Activated T-helper 2 cell treated with anti-CD3 and anti-CD28 coated beads, Interferon-gamma antibody, Interleukin-2, Interleukin-4, amounts not matched to agents 10 μg/mL and 5 μg/mL and 100 μg/mL, durations not matched to agents 14 hours and 24 hours and 36 hours (primary cell): ENCODE results near the gene GET4. TPM values are rescaled to one million over a fixed set of nuclear protein-coding genes. Genes with fewer than 3 reads are reported as not detected.
"Not testable (repeated sequence)": the region's sequence is repeated elsewhere in the genome, so short reads cannot be mapped to it uniquely, and the experiment has no call there.

Experiments
- DNase-seq: peaks from one replicate; pipeline ENCODE4 v3.0.0; 2021; ENCODE audit warnings: low spot score
- H3K27ac Mint-ChIP-seq: one replicate; pipeline ENCODE4 v1.8.0; 2021; ENCODE audit warnings: mixed read lengths
- H3K27me3 Mint-ChIP-seq: one replicate; pipeline ENCODE4 v1.8.0; 2021; ENCODE audit warnings: low read depth, mixed read lengths
- H3K36me3 Mint-ChIP-seq: one replicate; pipeline ENCODE4 v1.8.0; 2021; ENCODE audit warnings: low read depth, mixed read lengths
- H3K4me1 Mint-ChIP-seq: one replicate; pipeline ENCODE4 v1.8.0; 2021; ENCODE audit warnings: low read depth, mixed read lengths
- H3K4me3 Mint-ChIP-seq: one replicate; pipeline ENCODE4 v1.8.0; 2021; ENCODE audit warnings: low read depth, mild to moderate bottlenecking, moderate library complexity, mixed read lengths
- H3K9me3 Mint-ChIP-seq: one replicate; pipeline ENCODE4 v1.8.0; 2021; ENCODE audit warnings: mixed read lengths
- intact Hi-C: fragments of 100-400 bp; cut with micrococcal nuclease; formaldehyde crosslinking; loops from one replicate; pipeline ENCODE4 v1.15.1; 2023
- total RNA-seq: library from RNA; stranded (reverse); gene quantifications from 2 replicates; pipeline ENCODE4 v1.2.3, GENCODE V29; 2022

GET4 gene
- total RNA-seq, 1 donor from 2014 or later, result 32.2 TPM

DNA sequence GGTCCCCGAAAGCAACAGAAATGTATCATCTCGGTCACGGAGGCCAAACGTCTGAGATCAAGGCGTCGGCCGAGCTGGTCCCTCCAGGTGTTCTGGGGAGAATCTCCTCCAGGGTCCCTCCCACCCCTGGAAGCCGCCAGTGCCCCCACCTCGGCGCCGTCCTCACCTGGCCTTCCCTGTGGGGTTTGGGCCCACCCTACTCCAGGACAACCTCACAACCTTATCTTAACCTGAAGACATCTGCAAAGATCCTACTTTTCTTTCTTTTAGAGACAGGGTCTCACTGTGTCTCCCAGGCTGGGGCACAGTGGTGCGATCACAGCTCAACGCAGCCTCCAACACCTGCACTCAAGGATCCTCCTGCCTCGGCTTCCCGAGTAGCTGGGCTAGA lies 44.7 kb downstream of the GET4 start:
- H3K36me3 Mint-ChIP-seq, result peaks cover 15% of the 10 kb centered on the region
- intact Hi-C loops, result loop anchor here (5.0 kb wide), 2 partner anchors 36 to 319 kb away; no protein-coding TSS in a partner anchor
- DNase-seq, result no peak
- H3K4me3 Mint-ChIP-seq, result peak overlapping the region; percentile 26
- H3K4me1 Mint-ChIP-seq, result peaks cover 25% of the 10 kb centered on the region
- H3K9me3 Mint-ChIP-seq, result no peaks in the 10 kb centered on the region
- H3K27me3 Mint-ChIP-seq, result no peaks in the 10 kb centered on the region
- peak overlapping the region; percentile 94 for H3K27ac Mint-ChIP-seq

DNA sequence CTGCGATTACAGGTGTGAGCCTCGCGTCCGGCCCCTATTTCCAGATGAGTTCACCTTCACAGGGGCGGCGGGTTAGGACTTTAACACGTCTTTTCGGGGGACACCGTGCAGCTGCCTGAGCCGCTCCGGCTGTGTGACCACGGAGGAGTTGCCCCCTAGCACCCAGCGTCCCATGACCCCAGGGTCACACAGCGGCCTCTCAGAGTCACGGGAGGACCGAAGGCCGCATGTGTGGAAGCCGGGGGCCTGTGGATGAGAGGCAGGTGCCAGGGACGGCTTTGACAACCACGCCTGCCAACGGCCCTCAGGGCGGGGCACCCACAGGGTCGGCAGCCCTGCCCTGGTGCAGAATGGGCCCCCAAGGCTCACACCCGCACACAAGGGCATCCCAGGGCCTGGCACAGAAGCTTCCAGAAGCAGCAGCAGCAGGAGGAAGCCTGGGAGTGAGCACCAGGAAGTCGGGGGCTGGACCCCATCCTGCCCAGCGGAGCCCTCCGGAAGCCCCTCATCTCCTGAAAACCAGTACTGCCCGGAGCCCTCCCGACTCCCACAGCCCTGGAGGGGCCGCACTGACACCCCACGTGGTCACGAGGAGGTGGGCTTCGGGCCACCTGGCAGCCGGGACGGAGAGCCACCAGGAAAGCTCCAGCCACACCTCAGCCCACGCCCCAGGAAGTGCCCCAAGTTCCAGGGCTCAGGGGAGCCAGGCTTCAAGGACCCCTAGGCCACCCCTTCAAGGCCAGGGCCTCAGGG lies 45.4 kb downstream of the GET4 start:
- peak overlapping the region; percentile 79 for H3K4me3 Mint-ChIP-seq
- peaks cover 15% of the 10 kb centered on the region for H3K36me3 Mint-ChIP-seq
- DNase-seq, result no peak
- intact Hi-C loops, result loop anchor here (5.0 kb wide), 2 partner anchors 36 to 319 kb away; no protein-coding TSS in a partner anchor
- no peaks in the 10 kb centered on the region for H3K27me3 Mint-ChIP-seq
- peak overlapping the region; percentile 94 for H3K27ac Mint-ChIP-seq
- no peaks in the 10 kb centered on the region for H3K9me3 Mint-ChIP-seq
- H3K4me1 Mint-ChIP-seq, result peaks cover 21% of the 10 kb centered on the region

DNA sequence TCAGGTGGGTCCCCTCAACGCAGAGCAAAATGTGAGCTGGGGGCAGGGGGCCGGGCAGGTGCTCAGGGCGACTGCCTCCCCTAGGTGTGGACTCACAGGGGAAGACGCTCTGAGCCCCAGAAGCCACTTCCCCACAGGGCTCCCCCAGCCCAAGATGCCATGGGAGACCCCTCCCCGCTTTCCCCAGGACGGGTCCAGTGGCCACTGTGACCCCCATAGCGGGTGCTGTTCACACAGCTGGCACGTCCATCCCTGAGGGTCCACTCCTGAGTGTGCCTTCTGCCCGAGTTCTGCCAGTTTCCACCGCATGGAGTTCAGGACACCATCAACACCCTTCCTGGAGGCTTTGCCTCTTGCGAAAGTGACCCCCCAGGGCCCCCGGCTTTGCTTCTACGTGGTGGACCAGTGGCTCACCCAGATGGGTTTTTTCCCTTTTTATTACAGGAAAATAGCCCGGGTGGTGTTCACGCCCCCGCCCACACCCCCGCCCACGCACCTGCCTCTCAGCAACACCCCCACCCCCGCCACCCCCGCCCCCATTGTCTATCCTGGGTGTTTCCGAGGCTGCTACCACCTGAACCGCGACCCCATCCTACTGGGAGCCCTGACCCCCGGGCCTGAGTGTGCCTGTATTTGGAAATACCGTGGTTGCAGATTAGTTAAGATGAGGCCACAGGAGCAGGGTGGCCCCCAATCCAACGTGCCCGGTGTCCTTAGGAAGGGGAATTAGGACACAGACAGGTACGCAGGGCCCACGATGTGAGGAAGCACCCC lies 46.2 kb downstream of the GET4 start:
- peaks cover 15% of the 10 kb centered on the region for H3K36me3 Mint-ChIP-seq
- peak overlapping the region; percentile 79 for H3K4me3 Mint-ChIP-seq
- H3K9me3 Mint-ChIP-seq, result no peaks in the 10 kb centered on the region
- no peaks in the 10 kb centered on the region for H3K27me3 Mint-ChIP-seq
- peaks cover 21% of the 10 kb centered on the region for H3K4me1 Mint-ChIP-seq
- peak overlapping the region; percentile 94 for H3K27ac Mint-ChIP-seq
- no peak for DNase-seq
- intact Hi-C loops, result loop anchor here (5.0 kb wide), 2 partner anchors 35 to 320 kb away; no protein-coding TSS in a partner anchor

DNA sequence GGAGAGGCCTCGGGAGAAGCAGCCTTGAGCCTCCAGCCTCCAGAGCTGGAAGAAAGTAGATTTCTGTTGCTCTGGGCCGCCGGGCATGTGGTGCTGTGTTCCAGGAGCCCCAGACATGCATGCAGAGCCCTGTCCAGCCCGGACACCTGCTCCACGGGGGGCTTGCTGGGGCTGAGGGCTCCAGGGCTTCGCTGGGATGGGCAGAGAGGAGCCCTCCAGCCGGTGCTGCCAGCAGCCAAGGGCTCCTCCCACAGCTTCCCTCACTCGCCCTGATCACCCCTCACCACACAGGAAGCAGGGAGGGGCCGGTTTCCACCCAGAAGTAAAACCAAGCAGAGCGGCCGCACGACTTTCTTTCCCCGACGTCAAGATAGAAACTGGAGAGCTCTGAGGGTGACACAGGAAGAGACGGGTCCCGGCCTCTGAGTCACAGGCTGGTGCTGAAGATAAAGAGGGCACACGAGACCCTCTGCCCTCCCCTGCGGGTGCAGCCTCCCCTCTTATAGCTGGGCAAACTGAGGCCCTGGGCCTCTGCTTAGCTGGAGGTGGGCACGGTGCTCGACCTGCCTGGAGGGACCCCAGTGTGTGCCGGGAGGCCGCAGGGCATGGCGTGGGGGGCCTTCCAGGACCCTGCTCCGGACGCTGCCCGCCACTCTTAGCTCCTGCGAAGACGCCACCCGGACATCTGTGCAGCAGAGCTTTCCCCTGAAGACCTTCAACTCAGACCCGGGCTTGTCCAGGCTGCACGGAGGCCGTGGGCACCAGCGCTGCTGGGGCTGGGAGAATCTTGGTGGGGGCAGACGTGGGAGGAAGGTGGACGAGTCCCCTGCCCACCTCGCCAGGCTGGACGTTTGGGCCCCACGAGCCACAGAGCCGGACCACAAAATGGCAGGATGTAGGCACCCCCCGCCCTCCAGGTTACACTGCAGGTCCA lies 47.0 kb downstream of the GET4 start:
- H3K9me3 Mint-ChIP-seq, result no peaks in the 10 kb centered on the region

DNA sequence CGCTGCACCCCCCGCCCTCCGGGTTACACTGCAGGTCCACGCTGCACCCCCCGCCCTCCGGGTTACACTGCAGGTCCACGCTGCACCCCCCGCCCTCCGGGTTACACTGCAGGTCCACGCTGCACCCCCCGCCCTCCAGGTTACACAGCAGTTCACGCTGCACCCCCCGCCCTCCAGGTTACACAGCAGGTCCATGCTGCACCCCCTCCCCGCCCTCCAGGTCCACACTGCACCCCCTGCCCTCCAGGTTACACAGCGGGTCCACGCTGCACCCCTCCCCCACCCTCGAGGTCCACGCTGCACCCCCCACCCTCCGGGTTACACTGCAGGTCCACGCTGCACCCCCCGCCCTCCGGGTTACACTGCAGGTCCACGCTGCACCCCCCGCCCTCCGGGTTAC lies 47.7 kb downstream of the GET4 start:
- Mint-ChIP-seq H3K4me1 (peaks cover 27% of the 10 kb centered on the region), H3K36me3 (peaks cover 21% of the 10 kb centered on the region)
- intact Hi-C loops, result loop anchor here (1.0 to 5.0 kb wide), 3 partner anchors 17 to 322 kb away; no protein-coding TSS in a partner anchor
- not testable (repeated sequence) for DNase-seq, H3K27me3 Mint-ChIP-seq, H3K27ac Mint-ChIP-seq, H3K9me3 Mint-ChIP-seq, H3K4me3 Mint-ChIP-seq

More for the DNA sequence above, 47.0 kb downstream of the GET4 start:
- peak; percentile 92 for DNase-seq
- Mint-ChIP-seq H3K4me1 (peaks cover 23% of the 10 kb centered on the region), H3K36me3 (peaks cover 16% of the 10 kb centered on the region), H3K27me3 (no peaks in the 10 kb centered on the region), H3K27ac (peak overlapping the region; percentile 94), H3K4me3 (peak overlapping the region; percentile 79)
- intact Hi-C loops, result loop anchor here (1.0 to 5.0 kb wide), 3 partner anchors 18 to 321 kb away; no protein-coding TSS in a partner anchor

DNA sequence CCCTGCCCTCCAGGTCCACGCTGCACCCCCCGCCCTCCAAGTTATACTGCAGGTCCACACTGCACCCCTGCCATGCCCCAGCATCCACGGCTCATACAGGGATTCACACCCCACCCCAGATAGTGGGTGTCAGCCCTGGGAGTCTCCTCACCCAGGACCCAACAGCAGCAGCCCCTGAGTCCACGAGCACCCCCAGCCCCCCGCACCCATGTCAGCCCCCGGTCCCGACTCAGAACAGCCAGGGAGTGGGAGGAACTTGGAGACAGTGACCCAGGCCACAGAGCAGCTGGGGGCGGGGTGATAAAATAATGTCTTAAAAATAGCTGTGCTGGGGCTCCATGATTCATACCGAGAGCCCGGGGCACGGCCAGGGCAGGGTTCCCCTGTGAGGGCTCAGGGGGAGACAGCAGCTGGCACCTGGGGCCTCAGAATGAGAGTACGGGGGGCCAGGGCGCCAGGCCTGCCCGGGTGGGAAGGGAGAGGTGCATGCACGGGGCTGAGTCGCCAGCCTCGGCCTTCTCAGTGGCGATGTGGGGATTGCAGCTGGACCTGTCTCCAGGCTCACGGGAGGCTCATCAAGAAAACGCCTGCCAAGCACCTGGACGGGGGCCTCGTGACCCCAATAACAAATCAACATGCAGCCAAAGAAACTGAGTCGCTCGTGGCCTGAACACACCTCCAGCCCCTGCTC lies 48.3 kb downstream of the GET4 start:
- Mint-ChIP-seq H3K4me3 (peak overlapping the region; percentile 73), H3K9me3 (no peaks in the 10 kb centered on the region), H3K36me3 (peaks cover 22% of the 10 kb centered on the region), H3K27me3 (no peaks in the 10 kb centered on the region), H3K4me1 (peaks cover 27% of the 10 kb centered on the region), H3K27ac (peak overlapping the region; percentile 91)
- peak; percentile 52 for DNase-seq
- intact Hi-C loops, result loop anchor here (1.0 to 5.0 kb wide), 3 partner anchors 17 to 322 kb away; no protein-coding TSS in a partner anchor

DNA sequence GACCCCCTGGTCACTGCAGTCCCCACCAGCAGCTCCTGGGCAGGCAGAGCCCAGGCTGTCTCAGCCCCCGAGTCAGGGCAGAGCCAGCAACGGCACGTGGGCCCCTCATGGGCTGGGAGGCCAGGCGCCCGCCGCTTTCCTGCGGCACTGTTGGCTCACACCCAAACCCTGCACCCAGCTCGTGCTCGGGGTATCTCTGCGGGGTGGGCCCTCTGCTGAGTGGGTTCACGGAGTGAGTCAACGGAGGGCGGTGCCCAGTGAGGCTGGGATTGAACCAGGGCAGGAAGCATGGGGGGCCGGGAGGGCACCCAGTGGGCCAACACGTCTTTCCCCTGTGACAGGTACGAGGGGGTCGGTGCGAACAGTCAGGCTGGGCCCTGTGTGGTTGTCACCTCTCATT lies 49.2 kb downstream of the GET4 start:
- intact Hi-C loops, result no loop called here
- peaks cover 30% of the 10 kb centered on the region for H3K4me1 Mint-ChIP-seq
- no peaks in the 10 kb centered on the region for H3K9me3 Mint-ChIP-seq
- DNase-seq, result no peak
- H3K27me3 Mint-ChIP-seq, result no peaks in the 10 kb centered on the region
- peaks cover 26% of the 10 kb centered on the region for H3K36me3 Mint-ChIP-seq
- H3K4me3 Mint-ChIP-seq, result no peak overlapping the region
- no peak overlapping the region for H3K27ac Mint-ChIP-seq

DNA sequence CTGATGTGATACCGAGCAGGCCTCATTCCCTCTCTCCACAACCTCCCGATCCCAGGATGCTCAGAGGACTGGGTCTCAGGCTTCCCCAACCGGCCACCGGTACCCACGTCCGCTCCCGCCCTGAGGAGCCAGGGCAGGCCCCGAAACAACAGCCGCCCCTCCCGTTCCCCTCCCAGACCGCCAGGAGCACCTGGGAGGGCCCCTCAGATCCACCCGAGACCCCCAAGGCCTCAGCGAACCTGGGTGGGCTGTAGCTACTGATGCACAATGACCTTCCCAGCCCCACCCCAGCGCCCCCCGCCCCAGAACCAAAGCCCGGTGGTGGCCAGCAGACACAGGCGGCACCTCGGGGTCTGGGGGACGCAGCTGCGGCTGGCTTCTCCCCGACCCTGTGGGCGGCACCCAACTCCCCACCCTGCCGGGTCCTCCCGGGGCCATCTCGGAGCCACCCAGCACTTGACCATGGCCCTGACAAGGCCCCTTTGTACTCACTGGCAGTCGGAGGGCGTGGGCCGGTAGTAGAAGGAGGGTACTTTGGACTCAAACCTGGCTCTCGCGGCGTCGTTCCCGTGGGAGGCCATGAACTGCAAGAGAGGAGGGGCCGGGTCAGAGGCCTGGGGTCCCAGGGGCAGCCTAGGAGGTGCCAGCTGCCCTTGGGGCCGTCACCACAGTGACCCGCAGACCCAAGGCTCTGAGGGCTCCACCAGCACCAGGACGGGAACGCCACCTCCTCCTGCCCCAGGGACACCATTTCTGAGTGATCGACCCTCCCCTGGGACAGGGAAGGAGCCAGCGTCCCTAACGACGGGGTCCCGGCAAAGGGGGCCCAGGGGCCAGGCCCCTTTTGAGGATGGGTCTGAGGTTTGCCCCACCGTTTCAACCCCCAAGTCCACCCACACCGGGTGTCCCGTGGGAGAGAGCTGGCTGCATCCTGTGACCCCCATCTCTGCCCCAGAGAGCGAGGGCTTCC lies 50.0 kb downstream of the GET4 start:
- intact Hi-C loops, result no loop called here
- peaks cover 23% of the 10 kb centered on the region for H3K36me3 Mint-ChIP-seq
- H3K4me1 Mint-ChIP-seq, result peaks cover 24% of the 10 kb centered on the region
- DNase-seq, result no peak
- no peak overlapping the region for H3K4me3 Mint-ChIP-seq
- H3K27ac Mint-ChIP-seq, result no peak overlapping the region
- no peaks in the 10 kb centered on the region for H3K9me3 Mint-ChIP-seq
- no peaks in the 10 kb centered on the region for H3K27me3 Mint-ChIP-seq

DNA sequence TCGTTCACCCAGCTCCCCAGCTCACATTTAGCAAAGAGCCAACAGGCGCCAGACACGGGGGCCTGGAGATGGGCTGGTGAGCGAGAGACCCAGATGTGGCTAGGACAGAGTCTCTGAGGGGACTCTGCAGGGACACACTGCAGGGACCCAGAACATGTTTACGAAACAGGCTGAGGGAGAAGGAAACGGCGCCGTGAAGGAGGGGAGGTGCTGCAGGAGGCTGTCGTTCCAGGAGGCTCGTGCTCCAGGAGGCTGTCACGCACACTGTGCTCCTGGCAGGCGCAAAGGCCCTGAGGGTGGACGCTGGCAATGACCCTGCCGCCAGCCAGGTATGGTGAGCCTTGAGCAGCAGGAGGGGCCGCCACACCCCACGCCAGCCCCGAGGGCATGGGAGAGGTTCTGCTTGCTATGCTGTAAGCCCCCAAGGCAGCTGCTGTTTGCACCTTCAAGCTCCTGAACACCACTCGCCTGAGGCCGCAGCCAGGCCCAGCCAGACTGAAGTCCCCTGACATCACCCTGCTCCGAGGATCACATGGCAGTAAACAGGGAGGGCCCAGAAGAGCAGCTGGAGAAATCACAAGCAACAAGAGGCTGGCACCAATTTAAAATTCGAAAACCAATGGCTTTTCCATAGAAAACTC lies 50.8 kb downstream of the GET4 start:
- Mint-ChIP-seq H3K9me3 (no peaks in the 10 kb centered on the region), H3K27ac (no peak overlapping the region), H3K4me1 (peaks cover 23% of the 10 kb centered on the region), H3K36me3 (peaks cover 27% of the 10 kb centered on the region), H3K27me3 (no peaks in the 10 kb centered on the region), H3K4me3 (no peak overlapping the region)
- no peak for DNase-seq
- intact Hi-C loops, result no loop called here

DNA sequence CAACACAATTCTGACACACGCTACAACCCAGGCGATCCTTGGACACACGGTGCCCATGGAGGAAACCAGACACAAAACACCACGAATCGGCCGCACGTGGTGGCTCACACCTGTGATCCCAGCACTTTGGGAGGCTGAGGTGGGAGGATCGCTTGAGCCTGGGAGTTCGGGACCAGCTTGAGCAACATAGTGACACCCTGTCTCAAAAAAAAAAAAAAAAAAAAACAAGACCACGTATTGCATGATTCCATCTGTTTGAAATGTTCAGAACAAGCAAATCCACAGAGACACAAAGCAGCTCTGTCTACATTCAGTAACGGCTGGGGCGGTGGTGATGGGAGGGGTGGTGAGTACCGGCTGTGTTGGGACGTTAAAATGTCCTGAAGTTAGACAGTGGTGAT lies 53.0 kb downstream of the GET4 start:
- Mint-ChIP-seq H3K4me3 (no peak overlapping the region), H3K27ac (peak overlapping the region; percentile 89), H3K9me3 (no peaks in the 10 kb centered on the region), H3K27me3 (no peaks in the 10 kb centered on the region), H3K4me1 (peaks cover 18% of the 10 kb centered on the region), H3K36me3 (peaks cover 30% of the 10 kb centered on the region)
- intact Hi-C loops, result no loop called here
- DNase-seq, result no peak
